GM21528 (cell line): ENCODE data around the gene KCNQ2.

Source experiments
- ATAC-seq: cut with Tn5 transposase; IDR thresholded peaks from one replicate; pipeline ENCODE4 v1.9.1; 2021; ENCODE audit warnings: mild to moderate bottlenecking, moderate library complexity; ENCODE audit not compliant: unreplicated experiment, low FRiP score

The KCNQ2 gene

DNA sequence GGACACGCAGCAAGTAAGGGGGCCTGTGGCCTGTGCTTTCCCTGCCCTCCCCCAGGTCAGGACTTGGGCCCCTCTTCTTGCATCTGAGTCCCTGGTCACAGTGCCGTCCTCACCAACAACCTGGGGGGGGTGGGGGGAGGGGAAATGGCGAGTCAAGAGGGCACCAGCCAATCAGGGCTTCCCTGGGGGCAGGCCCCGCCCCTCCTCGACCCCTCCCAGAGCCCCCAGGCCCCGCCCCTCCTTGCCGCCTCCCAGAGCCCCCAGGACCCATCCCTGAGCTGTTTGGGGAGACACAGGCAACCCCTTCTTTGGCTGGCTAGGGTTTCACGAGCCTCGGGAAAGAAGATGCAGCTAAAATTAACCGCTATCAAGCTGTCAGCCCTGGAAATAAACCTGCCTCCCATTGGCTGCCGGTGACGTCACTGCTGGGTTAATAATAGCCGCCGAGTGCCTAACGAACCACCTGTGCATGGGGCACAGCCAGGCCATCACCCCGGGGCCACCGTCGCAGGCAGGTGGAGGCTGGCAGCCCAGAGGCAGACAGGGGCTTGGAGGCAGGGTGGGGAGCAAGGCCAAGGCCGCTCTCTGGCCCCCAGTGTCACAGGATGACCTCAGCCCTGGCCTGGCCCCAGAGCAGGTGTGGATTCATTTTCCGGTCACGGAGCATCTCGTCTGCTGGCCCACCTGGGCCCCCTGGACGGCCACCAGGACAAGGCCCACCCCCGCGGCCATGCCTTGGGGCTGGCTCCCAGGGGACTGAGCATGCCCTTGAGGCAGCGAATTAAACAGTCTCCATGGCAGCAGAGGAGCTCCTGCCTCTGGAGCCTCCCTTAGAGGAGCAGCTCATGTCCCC is 29.6 kb upstream of the KCNQ2 start:
- ATAC-seq: no peak

DNA sequence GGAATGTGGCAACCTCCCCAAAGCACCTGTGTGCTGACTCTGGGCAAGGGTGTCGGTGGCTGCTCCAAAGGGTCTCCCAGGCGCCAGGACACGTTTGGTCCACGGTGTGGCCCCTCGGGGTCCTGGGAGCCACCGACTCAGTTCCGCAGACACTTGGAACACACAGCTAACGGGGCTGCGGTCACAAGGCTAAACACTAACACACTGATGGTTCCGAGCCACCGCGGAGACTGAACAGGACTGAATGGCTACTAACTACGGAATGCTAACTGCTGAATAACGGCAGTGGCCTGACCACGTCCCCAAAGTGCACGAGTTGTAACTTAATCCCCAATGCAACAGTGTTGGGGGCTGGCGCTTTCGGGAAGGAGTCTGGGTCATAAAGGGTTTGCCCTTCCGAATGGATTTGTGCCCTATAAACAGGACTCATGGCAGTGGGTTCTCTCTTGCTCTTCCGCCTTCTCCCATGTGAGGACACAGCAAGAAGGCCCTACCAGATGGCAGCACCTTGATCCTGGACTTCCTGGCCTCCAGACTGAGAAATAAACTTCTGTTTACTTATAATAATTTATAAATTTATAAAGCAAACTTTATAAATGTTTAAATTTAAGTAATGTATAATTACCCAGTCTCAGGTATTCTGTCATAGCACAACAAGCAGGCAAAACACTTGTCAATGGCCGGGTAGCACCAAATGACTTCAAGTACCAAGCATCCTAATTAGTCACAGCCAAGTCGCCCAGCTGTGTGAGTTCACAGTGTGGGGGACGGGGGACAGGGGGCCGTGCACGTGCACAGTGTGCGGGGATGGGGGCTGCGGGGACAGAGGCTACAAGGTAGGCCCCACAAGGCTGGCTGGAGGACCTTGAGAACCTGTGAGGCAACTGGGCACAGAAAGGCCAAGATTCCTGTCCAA is 28.7 kb upstream of the KCNQ2 start:
- ATAC-seq: no peak

DNA sequence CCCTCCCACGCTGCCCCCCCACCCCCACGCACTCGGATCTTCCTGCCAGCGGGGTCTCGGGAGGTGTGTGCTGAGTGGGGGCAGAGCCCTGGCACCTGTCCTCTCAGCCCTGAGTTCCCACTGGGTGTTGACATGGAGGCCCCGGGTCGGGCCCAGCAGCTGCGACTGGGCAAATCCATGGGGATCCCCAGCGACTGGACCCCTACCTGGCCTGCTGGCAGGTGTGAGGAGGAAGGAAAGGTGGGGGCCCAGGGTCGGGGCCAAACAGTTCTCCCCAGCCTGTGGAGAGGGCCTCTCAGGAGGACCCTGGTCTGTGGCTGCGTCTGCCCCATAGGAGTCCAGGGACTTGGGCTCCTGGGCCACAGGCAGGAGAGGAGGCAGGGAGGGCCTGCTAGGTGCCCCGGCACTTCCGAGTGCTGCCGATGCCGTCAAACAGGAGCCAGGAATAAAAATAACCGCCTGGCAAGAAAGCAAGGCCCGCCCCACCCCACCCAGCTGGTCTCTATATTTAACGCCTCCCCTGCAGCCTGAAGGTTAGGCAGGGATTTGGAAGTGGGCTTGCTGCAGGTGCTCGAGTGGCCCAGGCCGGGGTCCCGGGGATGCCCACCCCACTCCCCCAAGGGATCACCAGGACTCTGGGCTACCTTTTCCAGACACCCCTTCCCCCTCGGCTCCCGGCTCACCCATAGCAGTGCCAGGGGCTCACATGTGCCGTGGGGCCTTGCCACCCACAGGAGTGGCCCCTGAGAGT is 27.9 kb upstream of the KCNQ2 start:
- no peak for ATAC-seq

DNA sequence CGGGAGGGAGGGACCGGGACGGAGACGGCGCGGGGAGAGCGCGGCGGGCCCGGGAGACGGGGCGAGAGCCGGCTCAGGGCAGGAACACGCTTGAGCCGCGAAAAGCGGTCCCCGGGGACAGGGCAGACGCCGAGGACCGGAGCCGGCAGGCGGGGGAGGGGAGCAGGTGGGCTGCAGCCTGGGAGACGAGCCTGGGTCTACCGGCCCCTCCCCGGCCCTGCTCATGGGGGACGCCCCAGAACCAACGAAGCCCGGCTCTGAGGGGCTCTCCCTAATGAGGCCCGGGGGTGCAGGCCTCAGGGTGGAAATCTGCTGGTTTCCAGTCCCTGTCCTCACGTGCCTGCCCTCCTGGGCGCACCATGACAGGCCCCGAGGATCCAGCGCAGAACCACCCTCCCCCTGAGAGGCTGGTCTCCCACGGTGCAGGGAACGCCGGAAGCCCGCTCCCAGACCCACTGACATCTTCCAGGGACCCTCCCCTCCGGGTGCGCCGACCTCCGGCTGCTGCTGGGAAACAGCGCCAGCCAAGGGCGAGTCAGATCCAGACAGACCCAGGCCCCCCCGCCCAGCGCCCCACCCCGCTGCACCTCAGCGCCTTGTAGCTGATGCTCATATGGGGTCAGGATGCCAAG is 27.0 kb upstream of the KCNQ2 start:
- ATAC-seq: no peak

DNA sequence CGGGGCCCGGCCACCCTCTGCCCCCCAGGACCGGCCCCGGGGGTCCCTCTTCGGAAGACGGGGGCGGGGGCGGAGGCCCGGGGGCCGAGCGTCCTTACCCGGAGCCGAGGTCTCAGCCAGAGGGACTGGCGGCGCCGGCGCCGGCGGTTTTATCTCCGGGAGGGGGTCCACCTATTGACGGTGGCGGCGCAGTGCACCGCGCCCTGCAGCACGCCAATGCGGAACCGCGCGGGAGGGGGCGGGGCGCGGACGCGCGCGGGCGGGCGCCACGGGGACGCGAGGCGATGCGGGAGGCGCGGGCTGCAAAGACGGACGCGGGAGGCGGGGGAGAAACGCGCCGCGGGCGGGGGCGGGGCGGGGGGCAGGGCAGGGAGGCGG is 26.5 kb upstream of the KCNQ2 start, which contains the start of gene EEF1A2:
EEF1A2 (minus strand) TSS at position 124 of the 378 bp plus-strand sequence. CDS start 1,320 bp downstream, outside the sequence.
- no peak for ATAC-seq

DNA sequence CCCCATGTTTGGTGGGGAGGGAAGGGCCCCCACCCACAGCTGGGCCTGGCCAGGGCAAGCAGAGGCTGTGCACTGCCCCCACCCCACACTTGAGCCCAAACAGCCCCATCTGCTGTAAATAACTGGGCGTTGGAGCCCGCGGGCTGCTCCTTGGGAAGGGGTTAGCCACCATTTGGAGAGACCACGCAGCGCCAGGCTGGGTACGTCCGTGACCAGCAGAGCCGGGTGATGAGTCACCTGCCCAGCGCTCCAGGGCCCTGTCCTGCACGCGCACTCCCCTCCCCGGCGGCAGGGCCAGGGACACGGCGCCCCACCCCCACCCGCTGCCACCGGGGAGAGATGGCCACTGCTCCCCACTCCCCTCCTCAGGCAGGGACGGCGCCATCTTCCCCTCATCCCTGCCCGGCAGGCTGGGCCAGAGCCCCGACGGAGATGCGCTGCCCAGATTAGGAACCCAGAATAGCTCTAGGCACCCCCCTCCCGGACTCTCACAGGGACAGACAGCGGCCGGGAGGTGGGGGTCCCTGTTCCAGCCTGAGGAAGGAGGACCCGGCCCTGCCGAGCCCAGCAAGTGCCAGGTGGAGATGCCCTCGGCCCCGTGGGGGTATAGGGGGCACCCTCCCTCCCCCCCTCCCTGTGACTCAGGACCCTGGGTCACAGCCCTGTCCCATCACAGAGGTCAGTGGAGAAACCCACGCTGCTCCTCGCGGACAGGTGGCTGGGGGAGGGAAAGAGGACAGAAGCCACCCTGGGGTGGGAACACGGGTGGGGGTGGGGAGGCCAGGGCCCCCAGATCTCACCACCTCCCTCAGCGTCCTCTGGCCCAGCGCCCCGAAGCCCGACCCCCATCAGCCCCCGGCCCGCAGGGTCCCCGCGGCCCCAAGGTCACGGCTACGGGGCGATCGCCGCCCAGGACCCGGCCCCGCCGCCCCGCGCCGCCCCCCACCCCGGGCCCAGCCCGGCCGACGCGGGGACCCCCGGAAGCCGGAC is 25.8 kb upstream of the KCNQ2 start:
- no peak for ATAC-seq

DNA sequence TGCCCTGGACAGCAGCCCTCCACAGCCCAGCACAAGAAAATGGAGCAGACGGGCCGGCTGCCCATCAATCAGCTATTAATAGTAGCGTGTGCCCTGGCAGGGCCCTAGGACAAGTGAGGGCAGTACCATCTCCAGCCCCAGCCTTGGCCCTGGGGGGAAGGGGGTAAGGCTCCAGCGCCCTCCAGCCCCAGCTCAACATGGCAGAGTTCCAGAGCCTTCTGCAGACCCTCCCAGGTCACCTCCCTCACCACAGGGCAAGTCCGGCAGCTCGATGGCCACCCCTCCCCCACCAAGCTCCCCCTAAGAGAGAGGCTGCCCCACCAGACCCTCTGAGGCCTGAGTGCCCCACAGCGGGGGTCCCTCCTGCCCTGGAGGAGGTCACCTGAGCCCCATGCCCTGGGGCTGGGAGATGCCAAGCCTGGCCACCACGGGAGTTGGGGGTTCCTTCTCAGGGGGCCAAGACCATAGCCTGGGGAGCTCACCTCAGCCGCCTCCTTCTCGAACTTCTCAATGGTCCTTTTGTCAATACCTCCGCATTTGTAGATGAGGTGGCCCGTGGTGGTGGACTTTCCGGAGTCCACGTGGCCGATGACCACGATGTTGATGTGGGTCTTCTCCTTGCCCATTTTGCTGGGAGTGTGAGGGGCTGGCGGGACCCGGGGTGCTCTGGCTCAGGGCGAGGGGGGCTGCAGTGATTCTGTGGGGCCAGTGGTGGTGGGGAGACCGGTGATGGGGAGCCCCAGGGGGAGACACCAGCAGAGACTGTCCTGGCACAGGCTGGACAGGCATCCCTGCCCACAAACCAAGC is 24.9 kb upstream of the KCNQ2 start:
- ATAC-seq: no peak

DNA sequence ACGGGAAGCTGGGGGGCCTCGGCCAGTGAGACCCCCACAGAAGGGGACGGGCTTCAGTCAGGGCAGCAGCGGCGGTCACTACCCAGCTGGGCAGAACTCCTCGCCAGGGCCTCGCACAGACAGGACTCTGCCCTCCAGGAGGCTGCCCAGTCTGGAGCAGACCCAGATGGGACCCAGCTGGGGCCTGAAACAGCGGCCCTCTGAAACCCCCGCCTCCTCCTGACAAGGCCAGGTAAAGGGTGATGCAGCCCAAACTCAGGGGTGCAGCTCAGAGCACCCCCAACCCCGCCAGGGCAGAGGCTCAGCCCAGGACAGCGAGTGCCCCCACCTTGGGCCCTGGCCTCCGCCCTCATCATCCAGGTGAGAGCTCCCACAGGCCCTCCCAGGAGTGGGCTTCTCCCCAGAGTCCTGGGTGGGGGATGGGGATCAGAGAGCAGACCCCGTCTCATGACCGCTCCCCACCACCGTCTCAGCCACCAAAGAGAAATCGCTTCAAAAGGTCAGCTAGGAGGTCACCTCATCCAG is 24.2 kb upstream of the KCNQ2 start:
- no peak for ATAC-seq

DNA sequence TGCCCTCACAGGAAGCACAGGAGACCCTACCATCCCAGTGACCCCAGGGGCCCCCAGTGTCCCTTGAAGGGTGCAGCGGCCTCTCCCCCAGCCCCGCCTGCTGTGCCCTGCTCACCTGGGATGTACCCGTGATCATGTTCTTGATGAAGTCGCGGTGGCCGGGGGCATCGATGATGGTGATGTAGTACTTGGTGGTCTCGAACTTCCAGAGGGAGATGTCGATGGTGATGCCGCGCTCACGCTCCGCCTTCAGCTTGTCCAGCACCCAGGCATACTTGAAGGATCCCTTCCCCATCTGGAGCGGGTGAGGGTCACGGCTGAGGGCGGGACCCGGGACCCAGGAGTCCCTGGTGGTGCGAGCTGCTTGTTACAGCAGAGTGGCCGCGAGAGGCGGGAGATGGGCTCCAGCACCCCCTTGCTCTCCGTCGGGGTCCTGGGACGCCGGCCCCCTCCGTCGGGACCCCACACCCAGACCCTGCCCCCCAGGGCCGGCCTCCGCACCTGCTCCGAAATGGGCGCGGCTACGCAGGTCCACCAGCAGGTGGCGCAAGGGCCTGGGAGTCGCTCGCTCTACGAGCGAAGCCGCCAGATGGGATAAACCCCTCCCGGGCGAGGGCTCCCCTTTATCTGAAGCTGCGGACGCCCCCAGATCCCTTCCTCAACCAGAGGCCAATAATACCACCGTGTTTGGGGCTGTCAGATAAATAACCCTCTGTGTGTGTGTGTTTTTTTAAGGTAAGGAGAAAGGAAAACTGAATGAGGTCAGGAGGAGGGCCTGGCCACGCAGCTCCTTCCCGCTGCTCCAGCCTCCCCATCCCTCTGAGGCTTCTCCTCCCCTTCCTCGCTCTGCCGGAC is 23.5 kb upstream of the KCNQ2 start:
- no peak for ATAC-seq

DNA sequence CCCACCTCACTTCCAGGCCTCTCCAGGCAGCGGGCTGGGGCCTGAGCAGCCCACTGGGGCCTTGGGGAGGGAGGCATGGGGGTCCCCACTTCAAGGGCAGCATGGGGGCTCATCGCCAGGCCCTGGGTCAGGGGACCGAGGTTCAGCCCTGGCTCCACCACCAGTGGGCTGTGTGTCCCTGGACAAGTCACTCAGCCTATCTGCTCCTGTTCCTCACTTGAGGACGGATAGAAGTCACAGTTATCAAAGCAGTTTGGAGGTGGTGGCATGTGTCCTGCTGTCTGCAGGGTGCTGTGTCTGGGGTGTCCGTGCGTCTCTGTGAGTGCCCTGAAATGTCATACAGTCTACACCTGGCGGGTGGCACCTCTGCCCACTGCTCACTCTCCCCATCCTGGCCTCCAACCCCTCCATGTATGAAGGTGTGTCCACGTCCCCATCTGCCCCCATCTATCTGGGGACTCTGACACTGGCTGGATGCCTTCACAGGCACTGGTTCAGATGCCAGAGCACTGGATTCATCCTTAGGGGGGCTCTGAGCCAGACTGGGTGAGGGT is 22.8 kb upstream of the KCNQ2 start:
- no peak for ATAC-seq

DNA sequence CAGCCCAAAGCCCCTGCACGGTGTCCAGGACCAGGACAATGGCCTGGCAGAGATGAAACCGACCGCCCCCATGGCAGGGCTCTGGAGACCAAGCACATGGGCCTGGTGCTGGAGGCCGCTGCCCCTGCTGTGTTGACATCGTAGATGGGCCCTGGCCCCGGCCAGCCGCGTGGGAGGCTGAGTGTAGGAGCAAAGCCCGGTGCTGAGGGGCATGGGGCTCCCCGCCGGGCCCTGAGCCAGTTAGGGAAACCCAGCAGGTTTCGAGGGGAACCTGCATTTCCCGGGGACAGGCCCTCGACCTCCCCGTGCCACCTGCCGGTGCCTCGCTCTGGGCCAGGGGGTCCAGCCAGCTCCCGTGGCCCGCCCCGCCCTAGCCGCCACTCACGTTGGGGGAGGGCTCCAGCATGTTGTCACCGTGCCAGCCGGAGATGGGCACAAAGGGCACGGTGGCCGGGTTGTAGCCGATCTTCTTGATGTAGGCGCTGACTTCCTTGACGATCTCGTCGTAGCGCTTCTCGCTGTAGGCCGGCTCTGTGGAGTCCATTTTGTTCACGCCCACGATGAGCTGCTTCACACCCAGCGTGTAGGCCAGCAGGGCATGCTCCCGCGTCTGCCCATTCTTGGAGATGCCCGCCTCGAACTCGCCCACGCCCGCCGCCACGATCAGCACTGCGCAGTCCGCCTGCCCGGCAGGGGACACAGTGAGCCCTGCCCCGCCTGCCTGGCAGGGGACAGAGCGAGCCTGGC is 22.1 kb upstream of the KCNQ2 start:
- no peak for ATAC-seq

DNA sequence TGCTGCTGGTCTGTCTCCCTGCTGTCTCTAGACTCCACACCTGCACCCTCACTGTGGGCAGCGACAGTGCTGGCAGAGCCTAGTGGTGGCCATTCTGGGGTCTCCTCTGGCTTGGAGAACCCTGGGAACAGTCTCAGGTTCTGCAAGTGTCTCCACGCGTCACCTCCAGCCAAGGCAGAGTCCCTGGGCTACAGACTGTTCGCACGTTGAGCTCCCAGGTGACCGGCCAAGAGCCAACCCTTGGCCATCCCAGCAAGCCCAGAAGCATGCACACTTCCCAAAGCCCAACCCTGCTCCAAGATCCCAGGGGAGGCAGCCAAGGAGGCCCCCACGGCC is 21.6 kb upstream of the KCNQ2 start:
- ATAC-seq: no peak

DNA sequence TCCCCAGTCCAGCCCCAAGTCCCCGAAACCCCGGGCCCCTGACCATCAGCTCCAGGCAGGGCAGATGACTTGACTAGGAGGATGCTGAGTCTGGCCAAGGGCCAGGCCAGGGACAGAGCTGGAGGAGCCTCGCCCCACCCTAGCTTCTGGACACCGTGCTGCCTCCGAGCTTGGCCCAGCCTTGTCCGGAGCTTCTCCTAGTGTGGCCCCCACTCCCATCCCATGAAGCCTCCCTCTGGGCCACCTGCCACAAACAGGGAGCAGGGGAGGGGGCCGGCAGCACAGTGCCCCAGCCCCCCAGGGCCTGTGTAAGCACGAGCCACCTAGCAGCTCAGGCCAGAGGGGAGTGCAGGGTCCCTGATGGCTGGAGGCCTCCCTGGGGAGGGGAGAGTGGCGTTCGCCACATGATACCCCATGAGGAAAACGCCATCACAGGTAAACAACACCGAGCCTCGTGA is 21.1 kb upstream of the KCNQ2 start:
- ATAC-seq: no peak

DNA sequence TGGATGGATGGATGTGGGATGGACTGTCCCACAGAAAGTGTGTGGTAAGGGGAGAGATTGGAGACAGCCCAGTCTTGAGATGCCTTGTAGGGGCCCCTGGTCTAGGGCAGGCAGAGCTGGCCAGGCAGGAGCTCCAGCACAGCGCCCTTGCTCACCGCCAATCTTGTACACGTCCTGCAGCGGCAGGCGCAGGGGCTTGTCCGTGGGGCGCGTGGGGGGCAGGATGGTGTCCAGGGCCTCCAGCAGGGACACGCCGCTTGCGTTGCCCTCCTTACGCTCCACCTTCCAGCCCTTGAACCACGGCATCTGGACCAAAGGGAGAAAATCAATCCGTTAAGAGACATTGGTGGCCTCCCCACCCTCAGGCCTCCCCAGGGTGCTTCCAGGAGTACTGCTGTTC is 20.5 kb upstream of the KCNQ2 start:
- no peak for ATAC-seq

DNA sequence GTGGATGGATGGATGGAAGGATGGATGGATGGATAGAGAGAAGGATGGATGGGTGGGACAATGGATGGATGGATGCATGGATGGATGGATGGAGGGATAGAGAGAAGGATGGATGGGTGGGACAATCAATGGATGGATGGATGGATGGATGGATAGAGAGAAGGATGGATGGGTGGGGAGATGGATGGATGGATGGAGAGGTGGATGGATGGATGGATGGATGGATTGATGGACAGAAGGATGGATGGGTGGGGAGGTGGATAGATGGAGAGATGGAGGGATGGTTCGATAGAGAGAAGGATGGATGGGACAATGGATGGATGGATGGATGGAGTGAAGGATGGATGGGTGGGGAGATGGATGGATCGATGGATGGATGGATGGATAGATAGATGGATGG is 20.1 kb upstream of the KCNQ2 start:
- ATAC-seq: no peak

DNA sequence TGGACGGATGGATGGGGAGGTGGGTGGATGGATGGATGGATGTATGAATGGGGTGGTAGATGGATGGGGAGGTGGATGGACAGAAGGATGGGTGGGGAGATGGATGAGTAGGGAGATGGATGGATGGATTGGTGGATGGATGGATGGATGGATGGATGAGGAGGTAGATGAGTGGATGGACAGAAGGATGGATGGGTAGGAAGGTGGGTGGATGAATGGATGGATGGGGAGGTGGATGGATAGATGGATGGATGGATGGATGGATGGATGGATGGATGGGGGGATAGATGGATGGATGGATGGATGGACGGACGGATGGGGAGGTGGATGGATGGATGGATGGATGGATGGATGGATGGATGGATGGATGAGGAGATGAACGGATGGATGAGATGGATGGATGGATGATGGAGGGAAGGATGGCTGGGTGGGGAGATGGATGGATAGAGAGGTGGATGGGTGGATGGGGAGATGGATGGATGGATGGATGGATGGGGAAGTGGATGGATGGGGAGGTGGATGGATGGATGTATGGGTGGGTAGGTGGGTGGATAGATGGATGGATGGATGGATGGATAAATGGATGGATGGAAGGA is 19.3 kb upstream of the KCNQ2 start:
- no peak for ATAC-seq
